GM21529 (cell line): ENCODE measurements around the gene ASPSCR1.
"Not testable (repeated sequence)": the region's sequence is repeated elsewhere in the genome, so short reads cannot be mapped to it uniquely, and the experiment has no call there.

Experiments used
- ATAC-seq: cut with Tn5 transposase; IDR thresholded peaks from one replicate; pipeline ENCODE4 v1.9.1; 2021; ENCODE audit not compliant: unreplicated experiment

The ASPSCR1 gene

GRCh38 chr17:81978524-81979298, 1.3 kb downstream of the ASPSCR1 start:
- ATAC-seq: no peak

DNA sequence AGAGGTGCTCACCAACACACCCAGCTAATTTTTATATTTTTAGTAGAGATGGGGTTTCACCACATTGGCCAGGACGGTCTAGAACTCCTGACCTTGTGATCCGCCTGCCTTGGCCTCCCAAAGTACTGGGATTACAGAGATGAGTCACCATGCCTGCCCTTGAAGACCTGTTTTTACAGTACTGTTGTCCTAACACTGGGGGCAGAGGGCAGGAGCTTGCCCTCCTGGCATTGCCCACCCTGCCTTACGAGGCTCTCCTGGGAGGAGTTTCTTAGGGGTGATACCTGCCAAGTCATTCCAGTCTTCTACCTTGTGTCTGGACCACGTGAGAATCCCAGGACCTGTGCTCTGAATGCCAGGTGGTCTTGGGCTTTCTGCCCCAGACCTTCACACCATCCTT, 2.7 kb downstream of the ASPSCR1 start:
- ATAC-seq: no peak

DNA sequence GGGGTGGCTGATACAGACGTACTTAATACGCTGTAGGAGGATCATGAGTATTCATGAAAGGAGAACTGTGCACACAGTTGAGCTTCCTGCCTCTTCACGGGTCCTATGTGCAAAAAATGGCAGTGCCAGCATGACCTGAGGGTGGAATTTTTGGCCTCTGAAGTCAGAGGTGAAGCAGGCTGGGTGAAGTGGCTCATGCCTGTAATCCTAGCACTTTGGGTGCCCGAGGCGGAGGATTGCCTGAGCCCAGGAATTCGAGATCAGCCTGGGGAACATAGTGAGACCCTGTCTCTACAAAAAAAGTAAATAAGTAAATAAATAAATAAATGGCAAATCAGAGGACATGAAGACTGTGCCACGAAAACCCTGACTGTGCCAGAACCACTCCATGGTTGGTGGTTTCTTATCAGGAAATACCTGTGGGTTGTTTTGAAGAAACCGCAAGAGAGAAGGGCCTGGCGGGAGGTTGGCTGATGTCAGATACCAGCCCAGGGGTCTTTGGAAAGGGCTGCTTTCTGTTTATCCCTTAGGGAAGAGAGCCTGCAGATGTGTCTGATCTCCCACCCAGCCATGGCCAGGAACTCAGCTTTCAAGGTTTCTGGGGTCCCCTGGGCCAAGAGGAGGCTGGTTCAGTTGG, 3.4 kb downstream of the ASPSCR1 start:
- no peak for ATAC-seq

DNA sequence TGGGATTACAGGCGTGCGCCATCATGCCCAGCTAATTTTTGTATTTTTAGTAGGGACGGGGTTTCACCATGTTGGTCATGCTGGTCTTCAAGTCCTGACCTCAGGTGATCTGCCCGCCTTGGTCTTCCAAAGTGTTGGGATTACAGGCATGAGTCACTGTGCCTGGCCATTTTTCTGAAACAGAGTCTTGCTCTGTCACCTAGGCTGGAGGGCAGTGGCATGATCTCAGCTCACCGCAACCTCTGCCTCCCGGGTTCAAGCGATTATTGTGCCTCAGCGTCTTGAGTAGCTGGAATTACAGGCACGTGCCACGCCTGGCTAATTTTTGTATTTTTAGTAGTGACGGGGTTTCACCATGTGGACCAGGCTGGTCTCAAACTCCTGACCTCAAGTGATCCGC, 4.1 kb downstream of the ASPSCR1 start:
- not testable (repeated sequence) for ATAC-seq

DNA sequence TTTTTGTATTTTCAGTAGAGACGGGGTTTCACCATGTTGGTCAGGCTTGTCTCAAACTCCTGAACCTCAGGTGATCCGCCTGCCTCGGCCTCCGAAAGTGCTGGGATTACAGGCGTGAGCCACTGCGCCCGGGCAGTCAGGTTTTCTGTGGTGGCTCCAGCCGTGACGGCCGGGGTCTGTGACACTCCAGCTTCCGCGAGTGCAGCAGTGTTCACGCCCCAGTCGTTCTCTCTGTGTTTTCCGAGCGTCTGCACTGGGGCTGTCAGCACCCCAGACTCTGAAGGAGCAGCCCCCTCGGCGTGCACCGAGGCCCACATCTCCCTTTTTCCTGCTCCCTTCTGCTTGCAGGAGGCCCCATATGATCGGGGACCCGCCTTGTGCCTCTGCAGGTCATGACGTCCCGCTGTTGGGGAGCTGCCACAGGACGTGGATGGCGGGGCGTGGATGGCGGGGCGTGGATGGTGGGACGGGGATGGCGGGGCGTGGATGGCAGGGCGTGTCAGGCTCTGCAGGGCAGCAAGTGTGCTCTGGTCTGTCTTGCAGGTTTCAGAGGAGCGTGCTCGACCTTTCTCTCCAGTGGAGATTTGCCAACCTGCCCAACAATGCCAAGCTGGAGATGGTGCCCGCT, 5.7 kb downstream of the ASPSCR1 start:
- no peak for ATAC-seq

DNA sequence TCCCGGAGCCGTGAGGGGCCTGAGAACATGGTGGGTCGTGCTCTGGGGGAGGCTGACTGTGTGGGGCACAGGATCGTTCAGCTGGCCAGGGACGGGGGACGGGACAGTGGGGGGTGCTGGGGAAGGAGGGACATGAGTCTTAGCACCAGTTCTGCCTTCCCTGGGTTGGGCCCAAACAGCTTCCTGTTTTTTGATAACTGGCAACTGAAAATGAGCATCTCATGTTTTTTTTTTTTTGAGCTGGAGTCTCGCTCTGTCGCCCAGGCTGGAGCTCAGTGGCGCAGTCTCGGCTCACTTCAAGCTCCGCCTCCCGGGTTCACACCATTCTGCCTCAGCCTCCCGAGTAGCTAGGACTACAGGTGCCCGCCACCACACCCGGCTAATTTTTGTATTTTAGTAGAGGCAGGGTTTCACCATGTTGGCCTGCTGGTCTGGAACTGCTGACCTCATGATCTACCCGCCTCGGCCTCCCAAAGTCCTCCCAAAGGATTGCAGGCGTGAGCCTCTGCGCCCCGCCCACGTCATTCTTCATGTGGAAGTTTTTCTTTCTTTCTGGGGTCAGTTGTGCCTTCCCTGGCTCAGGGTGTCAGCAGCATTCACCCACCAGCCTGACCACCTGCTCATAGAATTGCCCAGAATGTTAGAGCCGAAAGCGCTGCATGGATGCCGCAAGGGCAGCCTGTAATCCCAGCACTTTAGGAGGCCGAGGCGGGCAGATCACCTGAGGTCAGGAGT, 6.4 kb downstream of the ASPSCR1 start:
- no peak for ATAC-seq

- no peak for ATAC-seq
Measured at GRCh38 chr17:81984773-81985410, 7.5 kb downstream of the ASPSCR1 start.

DNA sequence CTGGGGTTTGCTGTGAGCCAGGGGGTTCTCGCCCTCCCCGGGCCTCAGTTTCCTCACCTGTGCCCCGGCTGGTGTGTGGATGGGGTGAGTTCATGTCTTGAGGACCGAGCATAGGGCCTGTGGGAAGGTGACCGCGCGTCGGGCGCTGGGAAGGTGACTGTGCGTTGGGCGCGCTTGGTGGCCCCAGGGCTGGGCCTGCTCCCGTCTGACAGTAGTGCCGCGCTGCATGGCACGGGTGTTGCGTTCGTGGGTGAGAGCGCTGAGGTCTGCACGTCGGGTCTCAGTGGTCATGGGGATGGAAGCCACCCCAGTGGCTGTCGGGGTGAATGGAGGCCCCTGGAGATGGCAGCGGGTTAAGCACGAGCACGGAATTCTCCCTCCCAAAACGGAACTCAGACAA, 9.2 kb downstream of the ASPSCR1 start:
- no peak for ATAC-seq

- ATAC-seq: no peak
Measured at GRCh38 chr17:81987161-81987770, 9.8 kb downstream of the ASPSCR1 start.

DNA sequence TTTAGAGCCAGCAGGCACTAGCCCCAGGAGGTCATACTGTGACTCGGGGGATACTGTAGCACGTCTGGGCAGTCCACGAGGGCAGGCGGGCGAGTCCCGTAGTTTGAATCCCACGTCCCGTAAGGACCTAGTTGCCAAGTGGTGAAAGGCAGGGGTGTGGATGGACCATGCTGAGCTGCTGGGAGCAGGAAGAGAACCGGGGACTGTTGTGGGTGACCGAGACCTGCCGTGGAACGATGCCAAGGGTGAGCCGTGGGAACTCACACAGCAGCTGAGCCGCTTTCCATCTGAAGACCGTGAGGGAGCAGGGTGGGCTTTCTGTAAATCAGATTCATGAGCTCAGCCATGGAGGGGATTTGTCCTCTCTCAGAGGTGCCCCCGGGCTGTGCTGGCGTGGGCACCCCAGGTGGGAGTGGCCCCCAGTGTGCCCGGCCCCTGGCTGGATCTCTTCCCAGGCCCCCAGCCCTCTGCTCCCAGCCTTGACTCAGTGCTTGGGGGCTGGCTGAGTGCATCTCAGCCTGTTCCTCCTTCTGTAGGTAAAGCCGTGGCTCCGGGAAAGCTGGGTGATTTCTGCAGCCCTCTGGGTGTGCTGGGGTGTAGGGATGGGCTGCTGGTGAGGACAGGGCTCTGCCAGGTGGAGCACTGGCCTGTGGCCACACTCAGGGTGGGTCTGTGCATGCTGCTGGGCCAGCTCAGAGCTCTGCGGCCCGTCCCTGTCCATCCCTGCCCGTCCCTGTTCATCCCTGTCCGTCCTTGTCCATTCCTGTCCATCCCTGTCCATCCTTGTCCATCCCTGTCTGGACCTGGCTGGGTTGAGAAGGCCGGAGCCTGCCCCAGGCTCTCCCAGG, 13.6 kb downstream of the ASPSCR1 start:
- no peak for ATAC-seq

DNA sequence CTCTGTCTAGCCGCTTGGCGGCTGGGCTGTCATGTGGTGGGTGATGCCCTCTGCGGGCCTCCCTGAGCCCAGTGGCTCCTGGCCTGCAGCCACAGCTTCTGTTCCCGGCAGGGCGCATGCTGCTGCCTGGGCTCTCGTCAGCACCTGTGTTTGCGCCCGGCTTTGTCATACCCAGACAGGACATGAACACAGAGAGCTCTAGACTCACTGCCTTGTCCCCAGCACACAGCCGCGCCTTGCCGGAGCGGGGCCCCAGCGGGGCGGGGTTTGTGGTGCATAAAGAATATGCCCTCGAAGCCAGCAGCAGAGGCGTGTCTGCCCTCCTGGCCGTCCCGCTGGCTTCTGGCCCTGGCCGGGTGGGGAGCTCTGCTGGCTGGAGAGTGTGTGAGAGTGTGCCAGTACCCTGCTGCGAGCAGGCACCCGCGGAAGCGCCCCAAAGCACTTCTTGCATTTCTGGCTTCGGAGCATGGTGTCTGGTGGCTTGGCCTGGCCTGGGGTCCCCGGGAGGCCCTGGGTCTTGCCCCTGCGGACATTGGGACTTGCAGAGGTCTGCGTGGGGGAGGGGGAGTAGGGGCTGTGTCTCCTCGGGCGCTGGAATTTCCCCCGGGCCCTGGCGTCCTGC, 14.4 kb downstream of the ASPSCR1 start:
- ATAC-seq: no peak

DNA sequence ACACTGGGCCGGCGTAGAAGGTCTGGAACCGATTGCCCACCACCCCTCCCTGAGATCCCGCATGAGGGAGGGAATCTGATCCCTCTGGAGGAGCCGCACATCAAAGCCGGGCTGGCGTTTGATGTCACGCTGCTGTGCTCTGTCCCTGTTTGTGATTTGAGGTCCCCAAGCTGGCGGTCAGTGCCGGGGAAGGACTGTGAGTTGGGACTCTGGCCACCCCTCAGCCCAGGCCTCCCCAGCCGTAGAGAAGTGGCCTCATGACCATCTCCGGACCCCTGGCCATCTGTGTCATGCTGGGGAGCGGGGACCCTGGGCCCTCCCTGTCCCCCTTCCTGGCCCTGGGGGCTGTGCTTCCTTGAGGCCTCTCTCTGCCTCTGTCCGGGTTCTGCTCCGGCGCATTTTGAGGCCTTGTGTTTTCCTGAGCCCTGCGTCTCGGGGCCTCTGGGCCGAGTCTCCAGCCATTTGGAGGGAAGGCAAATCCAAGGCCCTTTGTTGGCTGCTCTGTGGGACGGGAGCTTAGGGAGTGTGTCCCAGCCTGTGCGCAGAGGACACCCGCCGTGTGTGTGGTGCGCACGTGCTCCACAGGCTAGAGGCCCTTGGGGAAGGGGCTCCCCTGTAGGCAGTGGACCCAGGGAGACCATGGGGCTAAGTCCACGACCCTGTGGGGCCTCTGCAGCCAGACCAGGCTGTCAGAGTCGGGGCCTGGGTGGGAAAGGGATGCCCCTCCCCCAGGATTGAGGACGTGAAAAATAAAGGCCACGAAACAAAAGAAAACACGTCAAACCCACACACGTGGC, 15.1 kb downstream of the ASPSCR1 start:
- no peak for ATAC-seq

GRCh38 chr17:81993729-81994592, 16.5 kb downstream of the ASPSCR1 start:
- no peak for ATAC-seq

GRCh38 chr17:81994593-81995462, 17.4 kb downstream of the ASPSCR1 start:
- ATAC-seq: no peak

- ATAC-seq: no peak
Measured at GRCh38 chr17:81995463-81996231, 18.2 kb downstream of the ASPSCR1 start.

GRCh38 chr17:81996232-81996756, 18.9 kb downstream of the ASPSCR1 start:
- no peak for ATAC-seq
